Measurements from ENCODE around the gene SCGB1A1. TPM values are rescaled to one million over a fixed set of nuclear protein-coding genes. Genes with fewer than 3 reads are reported as not detected.
"Not testable (repeated sequence)": the region's sequence is repeated elsewhere in the genome, so short reads cannot be mapped to it uniquely, and the experiment has no call there.

The SCGB1A1 gene
- total RNA-seq, 1 donor from 2014 or later, result not detected

- TF ChIP-seq, protein P1, sequence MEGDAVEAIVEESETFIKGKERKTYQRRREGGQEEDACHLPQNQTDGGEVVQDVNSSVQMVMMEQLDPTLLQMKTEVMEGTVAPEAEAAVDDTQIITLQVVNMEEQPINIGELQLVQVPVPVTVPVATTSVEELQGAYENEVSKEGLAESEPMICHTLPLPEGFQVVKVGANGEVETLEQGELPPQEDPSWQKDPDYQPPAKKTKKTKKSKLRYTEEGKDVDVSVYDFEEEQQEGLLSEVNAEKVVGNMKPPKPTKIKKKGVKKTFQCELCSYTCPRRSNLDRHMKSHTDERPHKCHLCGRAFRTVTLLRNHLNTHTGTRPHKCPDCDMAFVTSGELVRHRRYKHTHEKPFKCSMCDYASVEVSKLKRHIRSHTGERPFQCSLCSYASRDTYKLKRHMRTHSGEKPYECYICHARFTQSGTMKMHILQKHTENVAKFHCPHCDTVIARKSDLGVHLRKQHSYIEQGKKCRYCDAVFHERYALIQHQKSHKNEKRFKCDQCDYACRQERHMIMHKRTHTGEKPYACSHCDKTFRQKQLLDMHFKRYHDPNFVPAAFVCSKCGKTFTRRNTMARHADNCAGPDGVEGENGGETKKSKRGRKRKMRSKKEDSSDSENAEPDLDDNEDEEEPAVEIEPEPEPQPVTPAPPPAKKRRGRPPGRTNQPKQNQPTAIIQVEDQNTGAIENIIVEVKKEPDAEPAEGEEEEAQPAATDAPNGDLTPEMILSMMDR (IDR thresholded peaks at IDR 0.05; ENCODE audit: unreplicated experiment), result peak; percentile 65
- not testable (repeated sequence) for H3K27me3 Mint-ChIP-seq (ENCODE audit: low read depth); H3K36me3 Mint-ChIP-seq; DNase-seq (ENCODE audit: low spot score in 2 of 2, unreplicated experiment in 2 of 2); H3K9me3 Mint-ChIP-seq; H3K27ac Mint-ChIP-seq; H3K4me3 Mint-ChIP-seq
- H3K4me1 Mint-ChIP-seq, result peaks cover 37% of the 10 kb centered on the region
Observed at GRCh38 chr11:62378459-62379063, 40.3 kb upstream of the SCGB1A1 start.

DNA sequence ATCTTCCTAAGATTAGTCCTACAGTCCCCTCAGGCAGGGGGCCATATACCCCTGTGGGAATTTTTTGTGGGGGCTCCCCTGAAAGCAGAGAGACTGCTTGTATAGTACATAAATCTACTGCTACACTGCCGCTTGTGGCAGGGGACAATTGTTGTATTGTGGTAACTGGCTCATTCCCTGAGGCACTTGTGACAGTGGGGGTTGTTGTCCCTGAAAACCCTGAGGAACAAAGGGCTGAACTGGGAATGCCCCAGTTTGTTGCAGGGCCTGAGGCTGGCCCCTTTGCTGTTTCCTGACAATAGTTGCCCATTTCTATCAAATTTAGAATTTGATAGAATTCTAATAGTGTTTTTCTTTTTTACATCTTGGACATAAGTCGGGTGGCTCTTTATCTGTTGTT, 39.2 kb upstream of the SCGB1A1 start:
- not testable (repeated sequence) for H3K36me3 Mint-ChIP-seq; H3K27me3 Mint-ChIP-seq (ENCODE audit: low read depth); H3K4me3 Mint-ChIP-seq; DNase-seq (ENCODE audit: low spot score in 2 of 2, unreplicated experiment in 2 of 2); H3K27ac Mint-ChIP-seq; H3K9me3 Mint-ChIP-seq
- H3K4me1 Mint-ChIP-seq, result peaks cover 37% of the 10 kb centered on the region

DNA sequence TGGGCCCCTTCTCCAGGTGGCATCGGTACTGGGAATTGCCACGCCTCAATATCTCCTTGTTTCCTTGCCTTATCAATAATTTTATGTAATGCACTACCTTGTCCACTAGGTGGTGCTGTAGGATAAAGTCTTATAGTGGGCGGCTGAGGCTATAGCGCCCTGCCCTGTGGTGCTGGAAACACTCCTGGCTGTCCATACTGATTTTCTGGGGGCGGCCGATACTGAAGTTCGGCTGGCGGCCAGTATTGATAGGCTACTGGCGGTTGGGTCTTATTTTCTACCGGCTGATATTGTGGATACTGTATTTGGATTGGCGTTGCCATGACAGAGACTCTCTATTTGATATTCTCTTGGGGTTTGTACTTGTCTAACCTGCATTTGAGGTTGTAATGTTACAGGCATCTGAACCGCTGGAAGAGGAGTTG, 38.0 kb upstream of the SCGB1A1 start:
- H3K27me3 Mint-ChIP-seq (ENCODE audit: low read depth); H3K36me3 Mint-ChIP-seq; H3K9me3 Mint-ChIP-seq: not testable (repeated sequence)
- Mint-ChIP-seq H3K4me1 (peaks cover 37% of the 10 kb centered on the region), H3K4me3 (peak overlapping the region; percentile 47), H3K27ac (peak overlapping the region; percentile 93)
- TF ChIP-seq, protein P1 (IDR thresholded peaks at IDR 0.05; ENCODE audit: unreplicated experiment), result peak; percentile 96
- DNase-seq (ENCODE audit: low spot score in 2 of 2, unreplicated experiment in 2 of 2), result peak in 1 of 2 experiments; percentile 58

- no peaks in the 10 kb centered on the region for H3K27me3 Mint-ChIP-seq (ENCODE audit: low read depth)
- peaks cover 33% of the 10 kb centered on the region for H3K4me1 Mint-ChIP-seq
- H3K9me3 Mint-ChIP-seq, result no peaks in the 10 kb centered on the region
- DNase-seq (ENCODE audit: low spot score in 2 of 2, unreplicated experiment in 2 of 2), result no peak
- TF ChIP-seq, protein P1 (IDR thresholded peaks at IDR 0.05; ENCODE audit: unreplicated experiment), result no peak
- no peaks in the 10 kb centered on the region for H3K36me3 Mint-ChIP-seq
- H3K4me3 Mint-ChIP-seq, result no peak overlapping the region
- H3K27ac Mint-ChIP-seq, result no peak overlapping the region
Observed at GRCh38 chr11:62383822-62384221, 35.0 kb upstream of the SCGB1A1 start.

- H3K27me3 Mint-ChIP-seq (ENCODE audit: low read depth); H3K36me3 Mint-ChIP-seq; DNase-seq (ENCODE audit: low spot score in 2 of 2, unreplicated experiment in 2 of 2); H3K4me3 Mint-ChIP-seq; H3K9me3 Mint-ChIP-seq; H3K27ac Mint-ChIP-seq: not testable (repeated sequence)
- H3K4me1 Mint-ChIP-seq, result peaks cover 31% of the 10 kb centered on the region
Observed at GRCh38 chr11:62386083-62386482, 32.8 kb upstream of the SCGB1A1 start.

DNA sequence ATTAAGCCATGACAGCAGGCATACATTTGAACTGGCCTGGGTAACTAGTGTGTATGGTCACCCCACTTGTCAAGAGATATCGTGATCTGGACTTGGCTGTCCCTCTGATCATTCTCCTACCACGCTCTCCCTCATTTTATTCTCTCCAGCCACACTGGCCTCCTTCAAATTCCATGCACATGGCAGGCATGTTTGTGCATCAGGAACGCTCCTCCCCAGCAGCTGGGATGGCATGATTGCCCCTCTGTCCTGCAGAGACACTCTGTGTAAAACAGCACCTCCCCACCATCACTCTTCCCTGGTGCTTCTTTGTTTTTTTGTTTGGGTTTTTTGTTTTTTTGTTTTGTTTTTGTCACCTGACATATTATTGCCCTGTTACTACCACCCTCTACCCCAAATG, 31.5 kb upstream of the SCGB1A1 start:
- Mint-ChIP-seq H3K36me3 (no peaks in the 10 kb centered on the region), H3K4me1 (peaks cover 20% of the 10 kb centered on the region), H3K27ac (no peak overlapping the region), H3K9me3 (no peaks in the 10 kb centered on the region), H3K4me3 (no peak overlapping the region), H3K27me3 (ENCODE audit: low read depth) (no peaks in the 10 kb centered on the region)
- no peak for DNase-seq (ENCODE audit: low spot score in 2 of 2, unreplicated experiment in 2 of 2)
- TF ChIP-seq, protein P1 (IDR thresholded peaks at IDR 0.05; ENCODE audit: unreplicated experiment), result no peak

DNA sequence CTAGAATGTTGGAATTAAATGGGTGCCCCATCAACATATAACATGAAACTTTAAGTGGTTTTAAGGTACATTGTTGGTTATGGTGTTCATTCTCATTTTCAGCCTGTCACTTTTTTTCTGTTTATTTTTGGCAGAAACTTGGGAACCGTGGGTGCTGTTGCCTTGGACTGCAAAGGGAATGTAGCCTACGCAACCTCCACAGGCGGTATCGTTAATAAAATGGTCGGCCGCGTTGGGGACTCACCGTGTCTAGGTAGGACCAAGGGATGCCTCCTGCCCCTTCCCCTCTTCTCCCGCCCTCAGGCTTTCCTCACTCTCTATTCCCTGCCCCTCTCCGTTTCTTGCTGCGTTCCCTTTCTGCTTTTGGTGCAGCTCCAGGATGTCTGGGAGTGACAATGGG, 29.8 kb upstream of the SCGB1A1 start:
- no peaks in the 10 kb centered on the region for H3K36me3 Mint-ChIP-seq
- H3K4me3 Mint-ChIP-seq, result no peak overlapping the region
- no peak for DNase-seq (ENCODE audit: low spot score in 2 of 2, unreplicated experiment in 2 of 2)
- H3K27me3 Mint-ChIP-seq (ENCODE audit: low read depth), result no peaks in the 10 kb centered on the region
- no peak overlapping the region for H3K27ac Mint-ChIP-seq
- H3K4me1 Mint-ChIP-seq, result peaks cover 20% of the 10 kb centered on the region
- no peaks in the 10 kb centered on the region for H3K9me3 Mint-ChIP-seq
- TF ChIP-seq, protein P1 (IDR thresholded peaks at IDR 0.05; ENCODE audit: unreplicated experiment), result no peak
